Fibroblast of gingiva (primary cell): ENCODE data around the gene CST6.
"Not testable (repeated sequence)": the region's sequence is repeated elsewhere in the genome, so short reads cannot be mapped to it uniquely, and the experiment has no call there.

Experiments used
- DNase-seq: peaks from one replicate; pipeline ENCODE4 v3.0.0-alpha.2; 2011; ENCODE audit warnings: low read depth

The CST6 gene

GRCh38 chr11:65983589-65983987 lies 28.2 kb upstream of the CST6 start:
- DNase-seq = no peak

- DNase-seq = no peak
Observed at GRCh38 chr11:65987336-65987735, 24.5 kb upstream of the CST6 start.

GRCh38 chr11:65988791-65989592 lies 22.8 kb upstream of the CST6 start:
- peak; percentile 91 for DNase-seq

GRCh38 chr11:65992056-65992455 lies 19.8 kb upstream of the CST6 start:
- DNase-seq = no peak

- no peak for DNase-seq
Observed at GRCh38 chr11:65997286-65997685, 14.5 kb upstream of the CST6 start.

- peak; percentile 98 for DNase-seq
Observed at GRCh38 chr11:66001942-66002647, 9.7 kb upstream of the CST6 start, which contains the start of the genes BANF1 and EIF1AD. BANF1 (plus strand) TSS chr11:66002503; CDS start chr11:66003251, 748 bp downstream. EIF1AD (minus strand) TSS chr11:66002157; CDS start chr11:66000389, 1,768 bp downstream.

- DNase-seq = peak; percentile 65
Observed at GRCh38 chr11:66002648-66003225, 9.1 kb upstream of the CST6 start.

GRCh38 chr11:66003291-66003690 lies 8.5 kb upstream of the CST6 start:
- no peak for DNase-seq

- no peak for DNase-seq
Observed at GRCh38 chr11:66004186-66004585, 7.6 kb upstream of the CST6 start.

- no peak for DNase-seq
Observed at GRCh38 chr11:66006134-66006890, 5.5 kb upstream of the CST6 start.

- DNase-seq = no peak
Observed at GRCh38 chr11:66006891-66007176, 5.0 kb upstream of the CST6 start.

GRCh38 chr11:66007201-66007634 lies 4.6 kb upstream of the CST6 start:
- no peak for DNase-seq

GRCh38 chr11:66008095-66008467 lies 3.7 kb upstream of the CST6 start:
- no peak for DNase-seq

- no peak for DNase-seq
Observed at GRCh38 chr11:66008468-66009101, 3.2 kb upstream of the CST6 start.

- not testable (repeated sequence) for DNase-seq
Observed at GRCh38 chr11:66010036-66010435, 1.8 kb upstream of the CST6 start.

- DNase-seq = no peak
Observed at GRCh38 chr11:66011239-66011784, 496 bp upstream of the CST6 start.

GRCh38 chr11:66012371-66012945 lies 650 bp downstream of the CST6 start:
- DNase-seq = no peak

GRCh38 chr11:66012946-66013761 lies 1.3 kb downstream of the CST6 start:
- DNase-seq = no peak

- no peak for DNase-seq
Observed at GRCh38 chr11:66013762-66014100, 1.9 kb downstream of the CST6 start.

- no peak for DNase-seq
Observed at GRCh38 chr11:66014804-66015453, 3.1 kb downstream of the CST6 start.
